Adrenal gland (tissue), 5 donors: ENCODE measurements around the gene DENND2A.

Experiments used
- CTCF ChIP-seq, 6 experiments: fragments of 450-650 bp in 4 of 6; fragments of 200-600 bp in 2 of 6; sonication (generic) in 1 of 6; IDR thresholded peaks; 1 replicate in 5 of 6; 2 replicates in 1 of 6; pipeline versions ENCODE4 v1.5.1 to v1.8.0; 2016 to 2021; ENCODE audit warnings: antibody characterized with exemption in 6 of 6, mild to moderate bottlenecking in 2 of 6, moderate library complexity in 1 of 6
- POLR2A ChIP-seq, 2 donors: fragments of 450-650 bp; IDR thresholded peaks; one replicate each; pipeline ENCODE4 v1.6.1; 2017; ENCODE audit warnings: antibody characterized with exemption in 2 of 2, mild to moderate bottlenecking in 2 of 2, moderate library complexity in 1 of 2
- donor health status: DM: no; HTN: no; CAD: no.

DNA sequence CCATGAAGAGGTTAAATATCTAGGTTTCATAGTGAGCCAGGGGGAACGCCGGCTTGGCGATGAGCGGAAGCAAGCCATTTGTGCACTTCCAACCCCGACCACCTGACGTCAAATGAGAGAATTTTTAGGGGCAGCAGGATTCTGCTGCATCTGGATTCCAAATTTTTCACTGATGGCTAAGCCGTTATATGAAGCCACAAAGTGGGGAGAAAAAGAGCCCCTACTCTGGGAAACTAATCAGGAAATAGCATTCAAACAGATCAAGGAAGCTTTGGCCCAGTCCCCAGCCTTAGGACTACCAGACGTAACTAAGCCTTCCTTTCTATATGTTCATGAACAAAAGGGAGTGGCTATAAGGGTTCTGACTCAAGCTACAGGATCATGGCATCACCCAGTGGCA is 19.2 kb upstream of the DENND2A start:
- no peak for TF ChIP-seq CTCF (IDR thresholded peaks at IDR 0.05)
- no peak for TF ChIP-seq POLR2A (IDR thresholded peaks at IDR 0.05)
